C4-2B (cell line): ENCODE data around the gene SLC22A5.

Experiments
- ZFX ChIP-seq: fragments of 450-650 bp; IDR thresholded peaks from 2 replicates; pipeline ENCODE4 v1.6.1; 2017
- TF ChIP-seq, protein P1 (sequence below): fragments of 450-650 bp; conservative IDR thresholded peaks from 2 replicates; pipeline ENCODE4 v1.5.1; 2017; ENCODE audit warnings: mild to moderate bottlenecking

DNA sequence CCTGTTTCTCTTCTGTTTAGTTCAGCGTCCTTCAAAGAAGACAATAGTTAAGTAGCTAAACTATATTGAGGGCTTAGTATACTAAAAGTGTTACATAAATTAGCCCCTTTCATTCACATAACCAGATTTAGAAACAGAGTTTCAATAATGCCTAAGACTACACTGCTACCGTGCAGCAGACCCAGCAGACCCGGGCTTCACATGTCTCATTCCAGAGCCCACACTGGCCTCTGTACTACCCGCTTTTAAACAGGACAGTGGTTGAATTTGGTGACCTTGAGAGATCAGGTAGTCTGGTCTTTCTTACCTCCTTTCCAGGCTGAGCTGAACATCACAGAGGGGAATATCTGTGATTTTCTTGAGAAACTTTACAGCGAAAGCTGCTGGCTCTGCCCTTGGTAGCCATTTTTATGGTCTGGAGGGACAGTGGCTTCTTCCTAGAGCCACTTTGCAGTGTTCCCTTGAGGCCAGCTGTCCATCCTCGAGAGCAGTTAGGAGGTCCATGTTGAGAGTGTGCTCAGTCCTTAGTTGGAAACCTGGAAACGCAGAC is 56.5 kb downstream of the SLC22A5 start:
- TF ChIP-seq, protein P1, sequence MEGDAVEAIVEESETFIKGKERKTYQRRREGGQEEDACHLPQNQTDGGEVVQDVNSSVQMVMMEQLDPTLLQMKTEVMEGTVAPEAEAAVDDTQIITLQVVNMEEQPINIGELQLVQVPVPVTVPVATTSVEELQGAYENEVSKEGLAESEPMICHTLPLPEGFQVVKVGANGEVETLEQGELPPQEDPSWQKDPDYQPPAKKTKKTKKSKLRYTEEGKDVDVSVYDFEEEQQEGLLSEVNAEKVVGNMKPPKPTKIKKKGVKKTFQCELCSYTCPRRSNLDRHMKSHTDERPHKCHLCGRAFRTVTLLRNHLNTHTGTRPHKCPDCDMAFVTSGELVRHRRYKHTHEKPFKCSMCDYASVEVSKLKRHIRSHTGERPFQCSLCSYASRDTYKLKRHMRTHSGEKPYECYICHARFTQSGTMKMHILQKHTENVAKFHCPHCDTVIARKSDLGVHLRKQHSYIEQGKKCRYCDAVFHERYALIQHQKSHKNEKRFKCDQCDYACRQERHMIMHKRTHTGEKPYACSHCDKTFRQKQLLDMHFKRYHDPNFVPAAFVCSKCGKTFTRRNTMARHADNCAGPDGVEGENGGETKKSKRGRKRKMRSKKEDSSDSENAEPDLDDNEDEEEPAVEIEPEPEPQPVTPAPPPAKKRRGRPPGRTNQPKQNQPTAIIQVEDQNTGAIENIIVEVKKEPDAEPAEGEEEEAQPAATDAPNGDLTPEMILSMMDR, result no peak
- no peak for TF ChIP-seq ZFX
